K562 (cell line): Measurements from ENCODE around the gene CCDC28B. TPM values are rescaled to one million over a fixed set of nuclear protein-coding genes. Genes with fewer than 3 reads are reported as not detected.

Experiments used
- ATAC-seq: fragments of 200-7000 bp; cut with Tn5 transposase; 3 replicates; pipeline ENCODE4 v1.9.1; 2020; ENCODE audit warnings: moderate library complexity
- BruUV-seq: library from RNA; stranded (reverse); fragments of 400-500 nt; replicated peaks from 2 replicates; lab custom pipeline; 2021; lab: Mats Ljungman, UMichigan
- CTCF ChIA-PET: fragments of 300-600 bp; formaldehyde crosslinking; extraction: SDS; loops from one replicate; lab custom pipeline; 2021; ENCODE audit warnings: low intra/inter-chr PET ratio; lab: Yijun Ruan, JAX
- POLR2A ChIA-PET: fragments of 300-600, 350-650 bp; sonication (Branson Sonifier 250); formaldehyde crosslinking; extraction: SDS; loops from one replicate; lab custom pipeline; 2021; ENCODE audit warnings: antibody characterized with exemption, inconsistent platforms; lab: Yijun Ruan, JAX
- DNase-seq, 4 experiments: peaks; one replicate each; pipeline versions ENCODE4 v3.0.0 to v3.0.0-alpha.2; 2011 to 2018; ENCODE audit warnings: low spot score in 3 of 4, mixed read lengths in 3 of 4; ENCODE audit errors: extremely low read depth in 1 of 4
- FAIRE-seq: peaks from 2 replicates; lab custom pipeline; 2011; peaks lifted over from hg19 to GRCh38; lab: Jason Lieb, UNC
- H2AFZ ChIP-seq: 2 replicates; pipeline ENCODE4 v1.6.0; 2011; ENCODE audit warnings: low read depth, low read length, control low read depth, inconsistent platforms
- H3K27ac ChIP-seq: fragments of 200-600 bp; 3 replicates; pipeline ENCODE4 v1.8.0; 2011; ENCODE audit warnings: low read depth, mild to moderate bottlenecking, control low read depth, inconsistent platforms, low read length, moderate library complexity, mixed read lengths; ENCODE audit errors: extremely low read depth
- H3K27me3 ChIP-seq, 2 experiments: fragments of 300-600 bp in 1 of 2; 2 replicates in 1 of 2; 3 replicates in 1 of 2; pipeline versions ENCODE4 v1.6.0 to v1.8.0; 2011; ENCODE audit warnings: inconsistent platforms in 2 of 2, low read length in 2 of 2, mild to moderate bottlenecking in 1 of 2, mixed read lengths in 1 of 2, moderate library complexity in 1 of 2; ENCODE audit not compliant: control insufficient read depth in 2 of 2, insufficient read depth in 2 of 2
- H3K36me3 ChIP-seq: fragments of 300-600 bp; 3 replicates; pipeline ENCODE4 v1.8.0; 2011; ENCODE audit warnings: mild to moderate bottlenecking, low read length, inconsistent platforms; ENCODE audit not compliant: control insufficient read depth, insufficient read depth
- H3K4me1 ChIP-seq, 2 experiments: fragments of 200-600 bp in 1 of 2; replicated peaks in 1 of 2; 2 replicates in 1 of 2; 3 replicates in 1 of 2; pipeline versions ENCODE4 v1.5.1 to v1.8.0; 2011; ENCODE audit warnings: inconsistent platforms in 2 of 2, low read length in 2 of 2, mild to moderate bottlenecking in 1 of 2, mixed read lengths in 1 of 2, moderate library complexity in 1 of 2; ENCODE audit not compliant: control insufficient read depth in 2 of 2, insufficient read depth in 2 of 2
- H3K4me2 ChIP-seq: 2 replicates; pipeline ENCODE4 v1.6.1; 2011; ENCODE audit warnings: low read length, control low read depth, inconsistent platforms, mixed read lengths; ENCODE audit not compliant: insufficient read depth
- H3K4me3 ChIP-seq: fragments of 200-600 bp; sonication (generic), shearing (Covaris generic); 2 replicates; pipeline ENCODE4 v1.5.1; 2016; ENCODE audit warnings: control low read depth, inconsistent platforms
- H3K79me2 ChIP-seq: fragments of 200-600 bp; 3 replicates; pipeline ENCODE4 v1.8.0; 2011; ENCODE audit warnings: low read length, inconsistent platforms; ENCODE audit not compliant: control insufficient read depth, insufficient read depth
- H3K9ac ChIP-seq, 2 experiments: 2 replicates each; pipeline versions ENCODE4 v1.6.0 to v1.6.1; 2011; ENCODE audit warnings: low read depth in 2 of 2, low read length in 2 of 2, control low read depth in 1 of 2, inconsistent platforms in 1 of 2, mild to moderate bottlenecking in 1 of 2, mixed read lengths in 1 of 2; ENCODE audit not compliant: insufficient read depth in 1 of 2
- H3K9me1 ChIP-seq: one replicate; pipeline ENCODE4 v1.6.0; 2011; ENCODE audit warnings: inconsistent platforms, mild to moderate bottlenecking, low read length, moderate library complexity; ENCODE audit not compliant: control insufficient read depth, insufficient read depth
- H3K9me3 ChIP-seq: replicated peaks from 2 replicates; pipeline ENCODE4 v1.5.1; 2011; ENCODE audit warnings: low read depth, low read length, inconsistent platforms; ENCODE audit not compliant: control insufficient read depth, insufficient read depth
- H4K20me1 ChIP-seq: replicated peaks from 2 replicates; pipeline ENCODE4 v1.6.1; 2011; ENCODE audit warnings: low read length, inconsistent platforms, mixed read lengths; ENCODE audit not compliant: control insufficient read depth, insufficient read depth
- PHF8 ChIP-seq: fragments of 200-600 bp; sonication (generic); IDR thresholded peaks from 2 replicates; pipeline ENCODE4 v1.6.1; 2012; ENCODE audit warnings: mixed run types, mild to moderate bottlenecking, inconsistent platforms, low read length, moderate library complexity, borderline replicate concordance
- WGBS: fragments of 100-300 bp; shearing (Covaris generic); methylation state at CpG from one replicate; pipeline ENCODE4 v1.1.6; 2016; ENCODE audit warnings: low coverage, mixed read lengths; ENCODE audit not compliant: insufficient coverage; ENCODE audit errors: missing lambda C conversion rate; 5-methylcytosine and 5-hydroxymethylcytosine counted together
- in situ Hi-C: fragments of 300-500 bp; cut with MboI; formaldehyde crosslinking; loops from 4 replicates; pipeline ENCODE4 v1.15.0; 2018; ENCODE audit warnings: inconsistent platforms, mixed read lengths
- intact Hi-C: fragments of 100-400 bp; cut with micrococcal nuclease; formaldehyde crosslinking; loops from 2 replicates; pipeline ENCODE4 v1.14.2; 2022
- polyA plus RNA-seq, 8 experiments: library from polyadenylated mRNA; depleted of rRNA in 4 of 8; stranded (reverse) in 5 of 8; unstranded in 3 of 8; fragments of >200 nt; fragmentation: Nextera tagmentation in 2 of 8; fragmentation: Illumina TruSeq in 1 of 8; extraction: Ambion mirVana in 2 of 8; extraction: Trizol in 1 of 8; gene quantifications; 2 replicates each; pipeline versions ENCODE4 v1.2.1 to v1.2.3, GENCODE V29; 2011 to 2014; ENCODE audit warnings: inconsistent platforms in 1 of 8, missing spikeins in 1 of 8
- total RNA-seq, 7 experiments: library from RNA; depleted of rRNA in 6 of 7; stranded (reverse); fragments of >200 nt in 6 of 7; fragmentation: Illumina TruSeq in 2 of 7; extraction: Trizol in 2 of 7; gene quantifications; 2 replicates each; pipeline versions ENCODE4 v1.2.1 to v1.2.3, GENCODE V29; 2011 to 2021; ENCODE audit warnings: low replicate concordance in 1 of 7
- TF ChIP-seq, protein P1 (sequence below): fragments of 450-650 bp; IDR thresholded peaks from 2 replicates; pipeline ENCODE4 v1.6.1; 2018; ENCODE audit not compliant: partially characterized antibody

CCDC28B gene
- total and polyA plus RNA-seq, 9 of the 15 experiments (the other 6 are each of a cell fraction or from before 2014, with no cell fraction given): 5.7 to 54.5 (median 31.7) TPM

DNA sequence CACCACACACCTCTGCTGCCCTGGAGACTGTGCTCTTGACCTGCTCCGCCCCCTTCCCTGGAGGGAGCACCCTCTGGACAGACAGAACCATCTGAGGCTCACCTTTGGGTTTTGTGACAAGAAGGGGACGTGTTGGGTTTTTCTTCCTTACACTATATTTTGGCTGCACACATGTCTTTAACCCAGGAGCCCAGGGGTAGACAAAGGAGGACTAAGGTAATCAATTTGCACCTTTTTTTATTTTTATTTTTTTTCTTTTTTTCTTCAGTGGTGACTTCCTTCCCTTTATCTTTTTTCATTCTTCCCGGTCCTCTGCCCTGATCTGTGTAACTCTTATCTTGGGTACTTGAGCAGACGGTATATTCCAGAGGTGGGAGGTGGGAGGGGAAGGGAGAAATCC lies 29.4 kb upstream of the CCDC28B start:
- intact Hi-C loops (no loop called here), in situ Hi-C loops (no loop called here)
- ChIA-PET POLR2A (interaction anchor here (1.0 to 1.7 kb wide), 2 partner anchors 11 to 29 kb away, joined by 4 to 5 read pairs; partner anchors contain the start of gene CCDC28B), CTCF (no interaction called here)
- Histone ChIP-seq H3K9me1 (no peaks in the 10 kb centered on the region), H3K9ac (peak overlapping the region in 1 of 2 experiments; percentile 46; a peak in 1 of 4 replicates), H3K4me2 (no peak overlapping the region), H3K27me3 (no peaks in the 10 kb centered on the region), H2AFZ (no peak overlapping the region), H3K9me3 (no peaks in the 10 kb centered on the region), H4K20me1 (0 out of 2 replicates have a peak, but pooled peaks cover 4% of the 10 kb centered on the region), H3K4me3 (no peak overlapping the region), H3K36me3 (peaks cover 73% of the 10 kb centered on the region), H3K27ac (no peak overlapping the region), H3K4me1 (peaks cover 0 to 4% of the 10 kb centered on the region in 2 experiments; a peak in 3 of 5 replicates), H3K79me2 (no peaks in the 10 kb centered on the region)
- TF ChIP-seq PHF8: no peak
- TF ChIP-seq, protein P1, sequence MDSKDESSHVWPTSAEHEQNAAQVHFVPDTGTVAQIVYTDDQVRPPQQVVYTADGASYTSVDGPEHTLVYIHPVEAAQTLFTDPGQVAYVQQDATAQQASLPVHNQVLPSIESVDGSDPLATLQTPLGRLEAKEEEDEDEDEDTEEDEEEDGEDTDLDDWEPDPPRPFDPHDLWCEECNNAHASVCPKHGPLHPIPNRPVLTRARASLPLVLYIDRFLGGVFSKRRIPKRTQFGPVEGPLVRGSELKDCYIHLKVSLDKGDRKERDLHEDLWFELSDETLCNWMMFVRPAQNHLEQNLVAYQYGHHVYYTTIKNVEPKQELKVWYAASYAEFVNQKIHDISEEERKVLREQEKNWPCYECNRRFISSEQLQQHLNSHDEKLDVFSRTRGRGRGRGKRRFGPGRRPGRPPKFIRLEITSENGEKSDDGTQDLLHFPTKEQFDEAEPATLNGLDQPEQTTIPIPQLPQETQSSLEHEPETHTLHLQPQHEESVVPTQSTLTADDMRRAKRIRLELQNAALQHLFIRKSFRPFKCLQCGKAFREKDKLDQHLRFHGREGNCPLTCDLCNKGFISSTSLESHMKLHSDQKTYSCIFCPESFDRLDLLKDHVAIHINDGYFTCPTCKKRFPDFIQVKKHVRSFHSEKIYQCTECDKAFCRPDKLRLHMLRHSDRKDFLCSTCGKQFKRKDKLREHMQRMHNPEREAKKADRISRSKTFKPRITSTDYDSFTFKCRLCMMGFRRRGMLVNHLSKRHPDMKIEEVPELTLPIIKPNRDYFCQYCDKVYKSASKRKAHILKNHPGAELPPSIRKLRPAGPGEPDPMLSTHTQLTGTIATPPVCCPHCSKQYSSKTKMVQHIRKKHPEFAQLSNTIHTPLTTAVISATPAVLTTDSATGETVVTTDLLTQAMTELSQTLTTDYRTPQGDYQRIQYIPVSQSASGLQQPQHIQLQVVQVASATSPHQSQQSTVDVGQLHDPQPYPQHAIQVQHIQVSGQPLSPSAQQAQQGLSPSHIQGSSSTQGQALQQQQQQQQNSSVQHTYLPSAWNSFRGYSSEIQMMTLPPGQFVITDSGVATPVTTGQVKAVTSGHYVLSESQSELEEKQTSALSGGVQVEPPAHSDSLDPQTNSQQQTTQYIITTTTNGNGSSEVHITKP: peak; percentile 68
- ATAC-seq (peak; percentile 57), DNase-seq (no peak), FAIRE-seq (no peak)
- BruUV-seq: no TSS peak
- 50% methylated on average over 4 of the region's 4 CpGs for WGBS
